Measurements from ENCODE around the gene EFTUD2.
A peak's percentile ranks its signal among the peaks of the same experiment; 100 is the strongest.

The EFTUD2 gene

GRCh38 chr17:44940768-44941167 lies 41.5 kb upstream of the EFTUD2 start:
- no peak for DNase-seq (ENCODE audit: low read depth)
- TF ChIP-seq CTCF (conservative IDR thresholded peaks at IDR 0.05; ENCODE audit: control insufficient read depth, insufficient read depth, low read depth, low read length), result no peak
- H3K4me3 ChIP-seq (ENCODE audit: control insufficient read depth, low read depth, low read length), result no peak overlapping the region

- no peak for TF ChIP-seq CTCF (conservative IDR thresholded peaks at IDR 0.05; ENCODE audit: control insufficient read depth, insufficient read depth, low read depth, low read length)
- DNase-seq (ENCODE audit: low read depth), result peak; percentile 26
- no peak overlapping the region for H3K4me3 ChIP-seq (ENCODE audit: control insufficient read depth, low read depth, low read length)
Observed at GRCh38 chr17:44940317-44940716, 41.1 kb upstream of the EFTUD2 start.

GRCh38 chr17:44935116-44935515 lies 35.9 kb upstream of the EFTUD2 start:
- H3K4me3 ChIP-seq (ENCODE audit: control insufficient read depth, low read depth, low read length), result no peak overlapping the region
- no peak for TF ChIP-seq CTCF (conservative IDR thresholded peaks at IDR 0.05; ENCODE audit: control insufficient read depth, insufficient read depth, low read depth, low read length)
- DNase-seq (ENCODE audit: low read depth), result no peak

- DNase-seq (ENCODE audit: low read depth), result no peak
- no peak overlapping the region for H3K4me3 ChIP-seq (ENCODE audit: control insufficient read depth, low read depth, low read length)
- no peak for TF ChIP-seq CTCF (conservative IDR thresholded peaks at IDR 0.05; ENCODE audit: control insufficient read depth, insufficient read depth, low read depth, low read length)
Observed at GRCh38 chr17:44934745-44935105, 35.5 kb upstream of the EFTUD2 start.

- TF ChIP-seq CTCF (conservative IDR thresholded peaks at IDR 0.05; ENCODE audit: control insufficient read depth, insufficient read depth, low read depth, low read length), result no peak
- H3K4me3 ChIP-seq (ENCODE audit: control insufficient read depth, low read depth, low read length), result no peak overlapping the region
Observed at GRCh38 chr17:44933824-44934744, 34.8 kb upstream of the EFTUD2 start.

GRCh38 chr17:44932787-44933097 lies 33.5 kb upstream of the EFTUD2 start:
- TF ChIP-seq CTCF (conservative IDR thresholded peaks at IDR 0.05; ENCODE audit: control insufficient read depth, insufficient read depth, low read depth, low read length), result no peak
- no peak overlapping the region for H3K4me3 ChIP-seq (ENCODE audit: control insufficient read depth, low read depth, low read length)
- no peak for DNase-seq (ENCODE audit: low read depth)

More at GRCh38 chr17:44933824-44934744, 34.8 kb upstream of the EFTUD2 start:
- no peak for DNase-seq (ENCODE audit: low read depth)
